ENCODE data around the gene IGSF23. TPM values are rescaled to one million over a fixed set of nuclear protein-coding genes. Genes with fewer than 3 reads are reported as not detected.
A peak's percentile ranks its signal among the peaks of the same experiment; 100 is the strongest.
"Not testable (repeated sequence)": the region's sequence is repeated elsewhere in the genome, so short reads cannot be mapped to it uniquely, and the experiment has no call there.

Gene IGSF23
- total RNA-seq, 4 donors from 2014 or later, result not detected

- Histone ChIP-seq H3K9me3 (no peaks in the 10 kb centered on the region), H3K36me3 (no peaks in the 10 kb centered on the region), H3K27ac (no peak overlapping the region), H3K4me1 (no peaks in the 10 kb centered on the region), H3K4me3 (no peak overlapping the region), H3K27me3 (peaks cover 0 to 27% (median 0%) of the 10 kb centered on the region in 4 donors)
- 62 to 68% methylated on average over 5 of the region's 5 CpGs for WGBS, 2 donors
- intact Hi-C loops (cut with DNase I), result no loop called here
- no peak for DNase-seq
- TF ChIP-seq CTCF (IDR thresholded peaks at IDR 0.05), result peak in 1 of 6 experiments; percentile 6
- no peak for TF ChIP-seq POLR2A (IDR thresholded peaks at IDR 0.05)
These were observed 27.8 kb upstream of the IGSF23 start for GRCh38 chr19:44585371-44586133.

DNA sequence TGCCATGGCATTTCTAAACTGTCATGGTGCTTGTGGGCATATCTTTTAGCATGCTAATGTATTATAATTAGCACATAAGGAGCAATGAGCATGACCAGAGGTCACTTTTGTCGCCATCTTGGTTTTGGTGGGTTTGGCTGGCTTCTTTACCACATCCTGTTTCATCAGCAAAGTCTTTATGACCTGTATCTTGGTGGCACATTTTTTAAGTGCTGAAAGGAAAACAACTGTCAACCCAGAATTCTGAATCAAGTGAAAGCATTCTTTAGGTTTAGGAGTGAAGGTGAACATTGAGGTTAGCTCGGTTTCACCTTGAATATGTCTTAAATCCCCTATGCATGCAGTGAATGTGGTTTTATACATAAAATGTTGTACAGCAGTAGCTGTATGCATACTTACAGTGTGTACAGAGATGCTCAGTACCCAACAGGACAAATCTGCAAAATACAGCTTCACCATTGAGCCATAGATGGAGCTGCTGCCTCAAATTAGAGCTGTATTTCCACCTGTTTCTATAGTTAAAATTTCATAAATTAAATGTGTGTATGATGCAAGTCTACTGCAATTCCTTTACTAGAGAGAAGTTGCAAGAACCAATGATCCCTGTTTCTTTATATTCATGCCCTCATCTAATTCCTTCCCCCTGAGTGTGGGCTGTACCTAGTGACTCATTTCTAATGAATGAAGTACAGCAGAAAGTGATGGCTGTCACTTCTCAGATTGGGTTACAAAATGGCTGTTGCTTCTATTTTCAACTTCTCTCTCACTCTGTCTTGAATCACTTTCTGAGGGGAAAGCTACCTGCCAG lies 25.2 kb upstream of the IGSF23 start:
- WGBS, 2 donors, result 60 to 74% methylated on average over 2 of the region's 2 CpGs
- no peak for DNase-seq
- Histone ChIP-seq H3K36me3 (no peaks in the 10 kb centered on the region), H3K27me3 (peaks cover 0 to 19% (median 0%) of the 10 kb centered on the region in 4 donors), H3K4me3 (no peak overlapping the region), H3K27ac (no peak overlapping the region), H3K9me3 (no peaks in the 10 kb centered on the region), H3K4me1 (no peaks in the 10 kb centered on the region)
- intact Hi-C loops (cut with DNase I), result no loop called here
- TF ChIP-seq CTCF (IDR thresholded peaks at IDR 0.05) (no peak), POLR2A (IDR thresholded peaks at IDR 0.05) (no peak)

- peaks cover 0 to 16% (median 0%) of the 10 kb centered on the region in 4 donors for H3K27me3 ChIP-seq
- H3K4me3 ChIP-seq, result no peak overlapping the region
- H3K36me3 ChIP-seq, result no peaks in the 10 kb centered on the region
- 80 to 92% methylated on average over 3 of the region's 3 CpGs for WGBS, 2 donors
- no peak for TF ChIP-seq CTCF (IDR thresholded peaks at IDR 0.05)
- TF ChIP-seq POLR2A (IDR thresholded peaks at IDR 0.05), result no peak
- intact Hi-C loops (cut with DNase I), result no loop called here
- H3K4me1 ChIP-seq, result no peaks in the 10 kb centered on the region
- no peak for DNase-seq
- no peaks in the 10 kb centered on the region for H3K9me3 ChIP-seq
- H3K27ac ChIP-seq, result no peak overlapping the region
These were observed 24.6 kb upstream of the IGSF23 start for GRCh38 chr19:44588771-44589112.

GRCh38 chr19:44590245-44591059 lies 22.9 kb upstream of the IGSF23 start:
- intact Hi-C loops (cut with DNase I), result no loop called here
- peaks cover 0 to 13% (median 0%) of the 10 kb centered on the region in 4 donors for H3K27me3 ChIP-seq
- no peak overlapping the region for H3K4me3 ChIP-seq
- DNase-seq, result no peak
- H3K4me1 ChIP-seq, result no peaks in the 10 kb centered on the region
- TF ChIP-seq CTCF (IDR thresholded peaks at IDR 0.05) (no peak), POLR2A (IDR thresholded peaks at IDR 0.05) (no peak)
- no peaks in the 10 kb centered on the region for H3K9me3 ChIP-seq
- no peak overlapping the region for H3K27ac ChIP-seq
- WGBS, 2 donors, result 59 to 63% methylated on average over 9 of the region's 9 CpGs
- no peaks in the 10 kb centered on the region for H3K36me3 ChIP-seq

DNA sequence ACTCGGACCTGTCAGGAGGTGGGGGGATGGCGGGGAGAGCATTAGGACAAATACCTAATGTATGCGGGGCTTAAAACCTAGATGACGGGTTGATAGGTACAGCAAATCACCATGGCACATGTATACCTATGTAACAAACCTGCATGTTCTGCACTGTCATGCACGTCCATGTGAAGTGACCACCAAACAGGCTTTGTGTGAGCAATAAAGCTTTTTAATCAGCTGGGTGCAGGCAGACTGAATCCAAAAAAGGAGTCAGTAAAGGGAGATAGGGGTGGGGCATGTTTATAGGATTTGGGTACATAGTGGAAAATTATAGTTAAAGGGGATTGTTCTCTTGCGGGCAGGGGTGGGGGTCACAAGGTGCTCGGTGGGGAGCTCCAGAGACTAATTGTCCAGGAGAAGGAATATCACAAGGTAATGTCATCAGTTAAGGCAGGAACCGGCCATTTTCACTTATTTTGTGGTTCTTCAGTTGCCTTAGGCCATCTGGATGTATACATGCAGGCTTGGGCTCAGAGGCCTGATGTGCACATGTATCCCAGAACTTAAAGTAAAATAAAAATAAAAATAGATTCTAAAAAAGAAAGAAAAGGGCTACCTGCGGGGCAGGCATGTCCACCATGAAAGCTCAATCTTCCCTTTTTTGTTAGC lies 21.9 kb upstream of the IGSF23 start:
- 78 to 79% methylated on average over 9 of the region's 9 CpGs for WGBS, 2 donors
- DNase-seq, H3K36me3 ChIP-seq: not testable (repeated sequence)

More for the DNA sequence above, 21.9 kb upstream of the IGSF23 start:
- H3K4me3 ChIP-seq; H3K4me1 ChIP-seq; H3K9me3 ChIP-seq; H3K27ac ChIP-seq; intact Hi-C loops (cut with DNase I): not testable (repeated sequence)
- H3K27me3 ChIP-seq, result peaks cover 0 to 23% (median 0%) of the 10 kb centered on the region in 4 donors
